IMR-90 (cell line): Measurements from ENCODE around the gene EPS15. TPM values are rescaled to one million over a fixed set of nuclear protein-coding genes. Genes with fewer than 3 reads are reported as not detected.

Source experiments
- ATAC-seq: fragments of 200-7000 bp; cut with Tn5 transposase; 2 replicates; pipeline ENCODE4 v1.9.1; 2020; ENCODE audit warnings: low read depth, mild to moderate bottlenecking, moderate library complexity
- BruUV-seq: library from RNA; stranded (reverse); fragments of 400-500 nt; replicated peaks from 2 replicates; lab custom pipeline; 2021; lab: Mats Ljungman, UMichigan
- CTCF ChIA-PET: fragments of 300-600 bp; formaldehyde crosslinking; extraction: SDS; loops from one replicate; lab custom pipeline; 2021; ENCODE audit warnings: antibody characterized with exemption; lab: Yijun Ruan, JAX
- POLR2A ChIA-PET: fragments of 300-600 bp; sonication (Branson Sonifier 250); formaldehyde crosslinking; loops from one replicate; lab custom pipeline; 2022; ENCODE audit warnings: antibody characterized with exemption; ENCODE audit not compliant: unreplicated experiment; lab: Charles Lee
- DNase-seq: peaks from one replicate; pipeline ENCODE4 v3.0.0; 2013
- H2AFZ ChIP-seq: replicated peaks from 2 replicates; pipeline ENCODE3; 2013; ENCODE audit warnings: low read length, mild to moderate bottlenecking; ENCODE audit not compliant: poor library complexity
- H2AK5ac ChIP-seq: 2 replicates; pipeline ENCODE4 v1.6.1; 2013; ENCODE audit warnings: low read depth, low read length, inconsistent platforms
- H2AK9ac ChIP-seq: replicated peaks from 2 replicates; pipeline ENCODE3; 2013; ENCODE audit warnings: mild to moderate bottlenecking, low read depth, low read length, moderate library complexity; ENCODE audit not compliant: poor library complexity
- H2BK120ac ChIP-seq: 2 replicates; pipeline ENCODE4 v1.6.1; 2013; ENCODE audit warnings: low read depth, low read length, inconsistent platforms
- H2BK15ac ChIP-seq: 3 replicates; pipeline ENCODE4 v1.6.1; 2013; ENCODE audit warnings: low read depth, low read length, inconsistent platforms
- H2BK20ac ChIP-seq: 2 replicates; pipeline ENCODE4 v1.6.1; 2013; ENCODE audit warnings: low read depth, mild to moderate bottlenecking, inconsistent platforms, low read length, moderate library complexity
- H2BK5ac ChIP-seq: 2 replicates; pipeline ENCODE4 v1.6.1; 2013; ENCODE audit warnings: mild to moderate bottlenecking, low read depth, low read length, inconsistent platforms; ENCODE audit not compliant: poor library complexity, severe bottlenecking
- H3K14ac ChIP-seq: replicated peaks from 2 replicates; pipeline ENCODE4 v1.6.1; 2013; ENCODE audit warnings: low read depth, low read length, inconsistent platforms
- H3K18ac ChIP-seq: 2 replicates; pipeline ENCODE4 v1.6.1; 2013; ENCODE audit warnings: low read depth, low read length, control low read depth
- H3K23ac ChIP-seq: 2 replicates; pipeline ENCODE4 v1.6.1; 2013; ENCODE audit warnings: low read depth, low read length, inconsistent platforms
- H3K27ac ChIP-seq: 2 replicates; pipeline ENCODE4 v1.5.1; 2013; ENCODE audit warnings: mild to moderate bottlenecking, control low read depth, low read length; ENCODE audit not compliant: insufficient read depth
- H3K27me3 ChIP-seq: 2 replicates; pipeline ENCODE4 v1.6.1; 2013; ENCODE audit warnings: low read length; ENCODE audit not compliant: control insufficient read depth, insufficient read depth
- H3K36me3 ChIP-seq: 2 replicates; pipeline ENCODE4 v1.6.1; 2013; ENCODE audit warnings: low read length, mixed read lengths; ENCODE audit not compliant: control insufficient read depth, insufficient read depth
- H3K4ac ChIP-seq: 2 replicates; pipeline ENCODE4 v1.6.1; 2013; ENCODE audit warnings: low read depth, low read length, inconsistent platforms
- H3K4me1 ChIP-seq: 2 replicates; pipeline ENCODE4 v1.6.1; 2013; ENCODE audit warnings: low read length, mixed read lengths; ENCODE audit not compliant: control insufficient read depth, insufficient read depth
- H3K4me2 ChIP-seq: 2 replicates; pipeline ENCODE4 v1.6.1; 2013; ENCODE audit warnings: low read depth, mild to moderate bottlenecking, control low read depth, low read length, moderate library complexity
- H3K4me3 ChIP-seq: 2 replicates; pipeline ENCODE4 v1.5.1; 2013; ENCODE audit warnings: low read depth, mild to moderate bottlenecking, control low read depth, low read length, moderate library complexity; ENCODE audit not compliant: insufficient read depth
- H3K56ac ChIP-seq: 2 replicates; pipeline ENCODE4 v1.6.1; 2013; ENCODE audit warnings: low read length, inconsistent platforms; ENCODE audit not compliant: insufficient read depth; ENCODE audit errors: extremely low read depth
- H3K79me1 ChIP-seq, 2 experiments: 2 replicates each; pipeline ENCODE4 v1.6.1; 2013; ENCODE audit warnings: low read length in 2 of 2, inconsistent platforms in 1 of 2, low read depth in 1 of 2
- H3K9ac ChIP-seq: 2 replicates; pipeline ENCODE4 v1.6.1; 2013; ENCODE audit warnings: low read depth, low read length, control low read depth
- H3K9me1 ChIP-seq: 2 replicates; pipeline ENCODE4 v1.6.1; 2013; ENCODE audit warnings: low read length, inconsistent platforms; ENCODE audit not compliant: insufficient read depth
- H3K9me3 ChIP-seq: 2 replicates; pipeline ENCODE4 v1.6.1; 2013; ENCODE audit warnings: low read length; ENCODE audit not compliant: control insufficient read depth, insufficient read depth
- H4K20me1 ChIP-seq: 2 replicates; pipeline ENCODE4 v1.6.1; 2013; ENCODE audit warnings: low read length, inconsistent platforms; ENCODE audit not compliant: insufficient read depth
- H4K5ac ChIP-seq: 2 replicates; pipeline ENCODE4 v1.6.1; 2013; ENCODE audit warnings: mild to moderate bottlenecking, low read depth, low read length, control low read depth
- H4K8ac ChIP-seq, 2 experiments: 2 replicates each; pipeline ENCODE4 v1.6.1; 2013; ENCODE audit warnings: low read depth in 2 of 2, low read length in 2 of 2, control low read depth in 1 of 2, inconsistent platforms in 1 of 2
- H4K91ac ChIP-seq: 2 replicates; pipeline ENCODE4 v1.6.1; 2013; ENCODE audit warnings: low read depth, low read length, inconsistent platforms; ENCODE audit not compliant: insufficient read depth
- BHLHE40 ChIP-seq: fragments of 150-350 bp; IDR thresholded peaks from 2 replicates; pipeline ENCODE4 v1.6.1; 2016; ENCODE audit warnings: mild to moderate bottlenecking, low read depth, low read length
- CEBPB ChIP-seq: IDR thresholded peaks from 2 replicates; pipeline ENCODE4 v1.6.1; 2012; ENCODE audit warnings: low read depth, low read length, improper control_type of control experiment
- CHD1 ChIP-seq: IDR thresholded peaks from 2 replicates; pipeline ENCODE4 v1.6.1; 2012; ENCODE audit warnings: low read depth, low read length, improper control_type of control experiment
- CTCF ChIP-seq: conservative IDR thresholded peaks from 2 replicates; pipeline ENCODE4 v1.5.1; 2012; ENCODE audit warnings: mild to moderate bottlenecking, low read depth, low read length, improper control_type of control experiment
- ELK1 ChIP-seq: fragments of 150-350 bp; IDR thresholded peaks from 2 replicates; pipeline ENCODE4 v1.6.1; 2016; ENCODE audit warnings: low read depth, mild to moderate bottlenecking, low read length, moderate library complexity, borderline replicate concordance
- FOS ChIP-seq: fragments of 150-350 bp; IDR thresholded peaks from 2 replicates; pipeline ENCODE4 v1.6.1; 2016; ENCODE audit warnings: low read depth, low read length
- MAFK ChIP-seq: IDR thresholded peaks from 2 replicates; pipeline ENCODE4 v1.6.1; 2012; ENCODE audit warnings: low read depth, low read length, improper control_type of control experiment
- MAZ ChIP-seq: IDR thresholded peaks from 2 replicates; pipeline ENCODE4 v1.6.1; 2012; ENCODE audit warnings: low read depth, mild to moderate bottlenecking, low read length, improper control_type of control experiment, moderate library complexity, borderline replicate concordance
- MXI1 ChIP-seq: IDR thresholded peaks from 2 replicates; pipeline ENCODE4 v1.6.1; 2012; ENCODE audit warnings: low read depth, mild to moderate bottlenecking, low read length, moderate library complexity, borderline replicate concordance
- NFE2L2 ChIP-seq: fragments of 150-350 bp; IDR thresholded peaks from 2 replicates; pipeline ENCODE4 v1.6.1; 2016; ENCODE audit warnings: low read depth, mild to moderate bottlenecking, low read length
- POLR2A ChIP-seq: IDR thresholded peaks from 2 replicates; pipeline ENCODE4 v1.6.1; 2012; ENCODE audit warnings: mild to moderate bottlenecking, low read depth, low read length
- RAD21 ChIP-seq: IDR thresholded peaks from 2 replicates; pipeline ENCODE4 v1.6.1; 2012; ENCODE audit warnings: low read length, improper control_type of control experiment
- RCOR1 ChIP-seq: IDR thresholded peaks from 2 replicates; pipeline ENCODE4 v1.6.1; 2012; ENCODE audit warnings: mild to moderate bottlenecking, low read length, improper control_type of control experiment; ENCODE audit not compliant: insufficient replicate concordance
- RFX5 ChIP-seq: IDR thresholded peaks from 2 replicates; pipeline ENCODE4 v1.8.0; 2012; ENCODE audit warnings: low read depth, mild to moderate bottlenecking, low read length, moderate library complexity
- SMC3 ChIP-seq: fragments of 150-350 bp; IDR thresholded peaks from 2 replicates; pipeline ENCODE4 v1.6.1; 2016; ENCODE audit warnings: low read depth, mild to moderate bottlenecking, antibody characterized with exemption, low read length, moderate library complexity
- USF2 ChIP-seq: fragments of 150-350 bp; IDR thresholded peaks from 2 replicates; pipeline ENCODE4 v1.6.1; 2017; ENCODE audit warnings: mild to moderate bottlenecking, antibody characterized with exemption, low read length, low read depth
- WGBS, 2 experiments: methylation state at CpG; one replicate each; pipeline versions ENCODE4 v1.1.5 to v1.1.7; 2013; ENCODE audit warnings: missing lambda C conversion rate in 2 of 2; ENCODE audit not compliant: insufficient read length in 1 of 2; ENCODE audit errors: extremely low coverage in 2 of 2; 5-methylcytosine and 5-hydroxymethylcytosine counted together
- dilution Hi-C: fragments of 300-500 bp; cut with HindIII; formaldehyde crosslinking; loops from one replicate; pipeline ENCODE4 v1.14.3; 2018; ENCODE audit warnings: low sequenced_read_pairs; ENCODE audit not compliant: unreplicated experiment
- in situ Hi-C: fragments of 300-500 bp; cut with MboI; formaldehyde crosslinking; loops from 3 replicates; pipeline ENCODE4 v1.14.3; 2019; ENCODE audit warnings: low sequenced_read_pairs, inconsistent platforms, mixed read lengths
- intact Hi-C: fragments of 100-400 bp; cut with micrococcal nuclease; formaldehyde crosslinking; loops from 2 replicates; pipeline ENCODE4 v1.10.0; 2022
- polyA plus RNA-seq, 3 experiments: library from polyadenylated mRNA; depleted of rRNA; stranded (reverse); fragments of >200 nt; gene quantifications; 2 replicates each; pipeline ENCODE4 v1.2.3, GENCODE V29; 2012; ENCODE audit warnings: low replicate concordance in 1 of 3
- total RNA-seq: library from RNA; depleted of rRNA; stranded (reverse); fragments of >200 nt; gene quantifications from 2 replicates; pipeline ENCODE4 v1.2.3, GENCODE V29; 2012

EPS15 gene
- total and polyA plus RNA-seq, 2 of the 4 experiments (the other 2 are of a cell fraction), result 17.6 to 38.0 TPM

GRCh38 chr1:51392241-51392640 lies 126.8 kb downstream of the EPS15 start:
- dilution Hi-C loops, result no loop called here
- Histone ChIP-seq H3K27me3 (no peaks in the 10 kb centered on the region), H3K9me1 (no peaks in the 10 kb centered on the region; the same call in 1 of the 2 replicates), H3K14ac (no peak overlapping the region), H3K18ac (no peak overlapping the region), H3K4me3 (no peak overlapping the region), H2AK9ac (no peak overlapping the region), H3K56ac (no peak overlapping the region), H4K20me1 (no peaks in the 10 kb centered on the region), H2AK5ac (no peak overlapping the region), H3K4me1 (no peaks in the 10 kb centered on the region), H4K8ac (no peak overlapping the region), H3K27ac (no peak overlapping the region), H3K4me2 (no peak overlapping the region), H3K4ac (no peak overlapping the region), H3K9me3 (no peaks in the 10 kb centered on the region), H2BK15ac (no peak overlapping the region), H2AFZ (no peak overlapping the region), H3K9ac (no peak overlapping the region), H4K91ac (no peak overlapping the region), H3K23ac (no peak overlapping the region), H4K5ac (no peak overlapping the region), H2BK5ac (no peak overlapping the region), H2BK120ac (no peak overlapping the region), H2BK20ac (no peak overlapping the region), H3K79me1 (no peaks in the 10 kb centered on the region; a peak in 1 of 4 replicates), H3K36me3 (peaks cover 9% of the 10 kb centered on the region)
- ChIA-PET CTCF (no interaction called here), POLR2A (no interaction called here)
- intact Hi-C loops, result no loop called here
- TF ChIP-seq BHLHE40 (no peak), FOS (no peak), RAD21 (no peak), SMC3 (no peak), MAZ (no peak), NFE2L2 (no peak), RFX5 (no peak), CHD1 (no peak), CEBPB (no peak), CTCF (no peak), MXI1 (no peak), RCOR1 (no peak), POLR2A (no peak), ELK1 (no peak), USF2 (no peak), MAFK (no peak)
- no TSS peak for BruUV-seq
- in situ Hi-C loops, result no loop called here
- WGBS, 2 experiments, result no CpG with 5 or more reads among the region's 1 CpG
- DNase-seq (no peak), ATAC-seq (no peak)
